Measurements from ENCODE around the gene CUX1. TPM values are rescaled to one million over a fixed set of nuclear protein-coding genes. Genes with fewer than 3 reads are reported as not detected.

CUX1 gene
- total RNA-seq, 1 donor from 2014 or later: 18.3 TPM

- Histone ChIP-seq H3K36me3 (ENCODE audit: control insufficient read depth in 3 of 3, insufficient read depth in 3 of 3, low read length in 3 of 3) (peaks cover 5 to 9% (median 7%) of the 10 kb centered on the region in 3 donors), H3K9ac (ENCODE audit: low read depth in 1 of 3, low read length in 3 of 3) (peak overlapping the region; percentile 77 to 81 (median 81)), H3K9me3 (ENCODE audit: control insufficient read depth in 3 of 3, low read length in 3 of 3) (no peaks in the 10 kb centered on the region), H3K27me3 (ENCODE audit: control insufficient read depth in 3 of 3, insufficient read depth in 3 of 3, low read length in 3 of 3) (no peaks in the 10 kb centered on the region), H3K27ac (ENCODE audit: low read depth, low read length) (peak overlapping the region; percentile 97), H3K4me3 (ENCODE audit: low read length in 3 of 3) (peak overlapping the region; percentile 6 to 48 (median 14)), H3K4me1 (ENCODE audit: control insufficient read depth in 3 of 3, insufficient read depth in 3 of 3, low read length in 3 of 3) (peaks cover 45 to 78% (median 66%) of the 10 kb centered on the region in 3 donors)
Observed at GRCh38 chr7:102303669-102304422, 486.4 kb downstream of the CUX1 start.

GRCh38 chr7:102304668-102305067, 487.2 kb downstream of the CUX1 start:
- Histone ChIP-seq H3K9me3 (ENCODE audit: control insufficient read depth in 3 of 3, low read length in 3 of 3) (no peaks in the 10 kb centered on the region), H3K27ac (ENCODE audit: low read depth, low read length) (peak overlapping the region; percentile 97), H3K4me1 (ENCODE audit: control insufficient read depth in 3 of 3, insufficient read depth in 3 of 3, low read length in 3 of 3) (peaks cover 45 to 79% (median 65%) of the 10 kb centered on the region in 3 donors), H3K4me3 (ENCODE audit: low read length in 3 of 3) (peak overlapping the region in 2 of 3 donors; percentile 35 to 45), H3K36me3 (ENCODE audit: control insufficient read depth in 3 of 3, insufficient read depth in 3 of 3, low read length in 3 of 3) (peaks cover 6 to 12% (median 9%) of the 10 kb centered on the region in 3 donors), H3K27me3 (ENCODE audit: control insufficient read depth in 3 of 3, insufficient read depth in 3 of 3, low read length in 3 of 3) (no peaks in the 10 kb centered on the region), H3K9ac (ENCODE audit: low read depth in 1 of 3, low read length in 3 of 3) (peak overlapping the region; percentile 54 to 81 (median 81))

- peaks cover 45 to 83% (median 66%) of the 10 kb centered on the region in 3 donors for H3K4me1 ChIP-seq (ENCODE audit: control insufficient read depth in 3 of 3, insufficient read depth in 3 of 3, low read length in 3 of 3)
- no peaks in the 10 kb centered on the region for H3K9me3 ChIP-seq (ENCODE audit: control insufficient read depth in 3 of 3, low read length in 3 of 3)
- peak overlapping the region; percentile 64 for H3K27ac ChIP-seq (ENCODE audit: low read depth, low read length)
Observed at GRCh38 chr7:102305414-102306268, 488.2 kb downstream of the CUX1 start.

GRCh38 chr7:102306916-102307677, 489.7 kb downstream of the CUX1 start:
- H3K4me1 ChIP-seq (ENCODE audit: control insufficient read depth in 3 of 3, insufficient read depth in 3 of 3, low read length in 3 of 3): peaks cover 43 to 72% (median 58%) of the 10 kb centered on the region in 3 donors
- H3K9me3 ChIP-seq (ENCODE audit: control insufficient read depth in 3 of 3, low read length in 3 of 3): no peaks in the 10 kb centered on the region
- peak overlapping the region; percentile 5 to 62 (median 48) for H3K9ac ChIP-seq (ENCODE audit: low read depth in 1 of 3, low read length in 3 of 3)
- no peaks in the 10 kb centered on the region for H3K27me3 ChIP-seq (ENCODE audit: control insufficient read depth in 3 of 3, insufficient read depth in 3 of 3, low read length in 3 of 3)
- H3K4me3 ChIP-seq (ENCODE audit: low read length in 3 of 3): peak overlapping the region; percentile 30 to 45 (median 41)
- peak overlapping the region; percentile 64 for H3K27ac ChIP-seq (ENCODE audit: low read depth, low read length)
- H3K36me3 ChIP-seq (ENCODE audit: control insufficient read depth in 3 of 3, insufficient read depth in 3 of 3, low read length in 3 of 3): peaks cover 9 to 19% (median 12%) of the 10 kb centered on the region in 3 donors

More at GRCh38 chr7:102305414-102306268, 488.2 kb downstream of the CUX1 start:
- Histone ChIP-seq H3K4me3 (ENCODE audit: low read length in 3 of 3) (no peak overlapping the region), H3K9ac (ENCODE audit: low read depth in 1 of 3, low read length in 3 of 3) (no peak overlapping the region), H3K36me3 (ENCODE audit: control insufficient read depth in 3 of 3, insufficient read depth in 3 of 3, low read length in 3 of 3) (peaks cover 9 to 17% (median 11%) of the 10 kb centered on the region in 3 donors), H3K27me3 (ENCODE audit: control insufficient read depth in 3 of 3, insufficient read depth in 3 of 3, low read length in 3 of 3) (no peaks in the 10 kb centered on the region)

GRCh38 chr7:102310414-102310815, 493.0 kb downstream of the CUX1 start:
- no peaks in the 10 kb centered on the region for H3K9me3 ChIP-seq (ENCODE audit: control insufficient read depth in 3 of 3, low read length in 3 of 3)
- H3K4me1 ChIP-seq (ENCODE audit: control insufficient read depth in 3 of 3, insufficient read depth in 3 of 3, low read length in 3 of 3): peaks cover 17 to 40% (median 27%) of the 10 kb centered on the region in 3 donors
- H3K9ac ChIP-seq (ENCODE audit: low read depth in 1 of 3, low read length in 3 of 3): no peak overlapping the region
- no peaks in the 10 kb centered on the region for H3K27me3 ChIP-seq (ENCODE audit: control insufficient read depth in 3 of 3, insufficient read depth in 3 of 3, low read length in 3 of 3)
- H3K36me3 ChIP-seq (ENCODE audit: control insufficient read depth in 3 of 3, insufficient read depth in 3 of 3, low read length in 3 of 3): peaks cover 19 to 31% (median 20%) of the 10 kb centered on the region in 3 donors
- H3K27ac ChIP-seq (ENCODE audit: low read depth, low read length): no peak overlapping the region
- H3K4me3 ChIP-seq (ENCODE audit: low read length in 3 of 3): no peak overlapping the region

GRCh38 chr7:102312317-102312716, 494.9 kb downstream of the CUX1 start:
- Histone ChIP-seq H3K4me3 (ENCODE audit: low read length in 3 of 3) (no peak overlapping the region), H3K9me3 (ENCODE audit: control insufficient read depth in 3 of 3, low read length in 3 of 3) (no peaks in the 10 kb centered on the region), H3K36me3 (ENCODE audit: control insufficient read depth in 3 of 3, insufficient read depth in 3 of 3, low read length in 3 of 3) (peaks cover 22 to 37% (median 24%) of the 10 kb centered on the region in 3 donors), H3K27ac (ENCODE audit: low read depth, low read length) (no peak overlapping the region), H3K9ac (ENCODE audit: low read depth in 1 of 3, low read length in 3 of 3) (no peak overlapping the region), H3K27me3 (ENCODE audit: control insufficient read depth in 3 of 3, insufficient read depth in 3 of 3, low read length in 3 of 3) (no peaks in the 10 kb centered on the region), H3K4me1 (ENCODE audit: control insufficient read depth in 3 of 3, insufficient read depth in 3 of 3, low read length in 3 of 3) (peaks cover 6 to 22% (median 13%) of the 10 kb centered on the region in 3 donors)

GRCh38 chr7:102313997-102314780, 496.8 kb downstream of the CUX1 start:
- Histone ChIP-seq H3K36me3 (ENCODE audit: control insufficient read depth in 3 of 3, insufficient read depth in 3 of 3, low read length in 3 of 3) (peaks cover 19 to 34% (median 29%) of the 10 kb centered on the region in 3 donors), H3K27me3 (ENCODE audit: control insufficient read depth in 3 of 3, insufficient read depth in 3 of 3, low read length in 3 of 3) (no peaks in the 10 kb centered on the region), H3K4me3 (ENCODE audit: low read length in 3 of 3) (no peak overlapping the region), H3K4me1 (ENCODE audit: control insufficient read depth in 3 of 3, insufficient read depth in 3 of 3, low read length in 3 of 3) (peaks cover 0 to 10% (median 6%) of the 10 kb centered on the region in 3 donors), H3K9me3 (ENCODE audit: control insufficient read depth in 3 of 3, low read length in 3 of 3) (no peaks in the 10 kb centered on the region), H3K27ac (ENCODE audit: low read depth, low read length) (no peak overlapping the region), H3K9ac (ENCODE audit: low read depth in 1 of 3, low read length in 3 of 3) (no peak overlapping the region)

- Histone ChIP-seq H3K9ac (ENCODE audit: low read depth in 1 of 3, low read length in 3 of 3) (no peak overlapping the region), H3K9me3 (ENCODE audit: control insufficient read depth in 3 of 3, low read length in 3 of 3) (no peaks in the 10 kb centered on the region), H3K4me3 (ENCODE audit: low read length in 3 of 3) (no peak overlapping the region), H3K27me3 (ENCODE audit: control insufficient read depth in 3 of 3, insufficient read depth in 3 of 3, low read length in 3 of 3) (no peaks in the 10 kb centered on the region), H3K36me3 (ENCODE audit: control insufficient read depth in 3 of 3, insufficient read depth in 3 of 3, low read length in 3 of 3) (peaks cover 26 to 45% (median 28%) of the 10 kb centered on the region in 3 donors), H3K27ac (ENCODE audit: low read depth, low read length) (no peak overlapping the region), H3K4me1 (ENCODE audit: control insufficient read depth in 3 of 3, insufficient read depth in 3 of 3, low read length in 3 of 3) (peaks cover 0 to 5% (median 3%) of the 10 kb centered on the region in 3 donors)
Observed at GRCh38 chr7:102317231-102318059, 500.0 kb downstream of the CUX1 start.

All from skeletal muscle tissue (tissue), 4 donors.